HEK293 (cell line): ENCODE results near the gene SPATA2.

Source experiments
- CTCF ChIA-PET: fragments of 350-600 bp; formaldehyde crosslinking; extraction: SDS; loops from one replicate; lab custom pipeline; 2021; ENCODE audit warnings: antibody characterized with exemption; lab: Yijun Ruan, JAX
- POLR2A ChIA-PET: fragments of 300-600 bp; formaldehyde crosslinking; extraction: SDS; loops from one replicate; lab custom pipeline; 2020; ENCODE audit warnings: antibody characterized with exemption, inconsistent platforms; lab: Yijun Ruan, JAX
- H3K27ac ChIP-seq: fragments of 200-500 bp; sonication (Bioruptor generic); 2 replicates; pipeline ENCODE4 v1.5.1; 2014; ENCODE audit warnings: low read depth, low read length, control low read depth, inconsistent platforms; ENCODE audit errors: extremely low read depth
- H3K36me3 ChIP-seq, 2 experiments: fragments of 200-500 bp in 1 of 2; sonication (Bioruptor generic) in 1 of 2; 1 replicate in 1 of 2; 2 replicates in 1 of 2; pipeline ENCODE4 v1.5.1; 2014 to 2017; ENCODE audit warnings: inconsistent platforms in 2 of 2, low read length in 2 of 2; ENCODE audit not compliant: control insufficient read depth in 2 of 2, insufficient read depth in 1 of 2
- H3K4me1 ChIP-seq: fragments of 200-500 bp; sonication (Bioruptor generic); 2 replicates; pipeline ENCODE4 v1.5.1; 2014; ENCODE audit warnings: mild to moderate bottlenecking, low read length, inconsistent platforms; ENCODE audit not compliant: control insufficient read depth, insufficient read depth
- H3K4me3 ChIP-seq: 2 replicates; pipeline ENCODE4 v1.5.1; 2011; ENCODE audit warnings: low read depth, mild to moderate bottlenecking, control low read depth, low read length, moderate library complexity
- H3K9me3 ChIP-seq: fragments of 200-500 bp; sonication (Bioruptor generic); 2 replicates; pipeline ENCODE4 v1.5.1; 2014; ENCODE audit warnings: low read depth, low read length, inconsistent platforms; ENCODE audit not compliant: control insufficient read depth, insufficient read depth
- EGR2 ChIP-seq: fragments of 450-650 bp; formaldehyde crosslinking; IDR thresholded peaks from 2 replicates; pipeline ENCODE4 v1.5.1; 2016; ENCODE audit warnings: low read depth, missing biosample characterization, missing genetic modification characterization
- KLF9 ChIP-seq: fragments of 450-650 bp; formaldehyde crosslinking; IDR thresholded peaks from 2 replicates; pipeline ENCODE4 v1.5.1; 2016; ENCODE audit warnings: missing biosample characterization, missing genetic modification characterization, low read depth
- REPIN1 ChIP-seq: fragments of 450-650 bp; formaldehyde crosslinking; IDR thresholded peaks from 2 replicates; pipeline ENCODE4 v1.5.1; 2017; ENCODE audit warnings: missing biosample characterization, missing genetic modification characterization, low read depth
- SALL2 ChIP-seq: fragments of 450-650 bp; formaldehyde crosslinking; IDR thresholded peaks from 2 replicates; pipeline ENCODE4 v1.5.0; 2017; ENCODE audit warnings: missing biosample characterization, mild to moderate bottlenecking, missing genetic modification characterization, borderline replicate concordance
- SCRT2 ChIP-seq: fragments of 450-650 bp; formaldehyde crosslinking; IDR thresholded peaks from 2 replicates; pipeline ENCODE4 v1.5.1; 2016; ENCODE audit warnings: missing biosample characterization, missing genetic modification characterization
- ZBTB8A ChIP-seq: fragments of 450-650 bp; formaldehyde crosslinking; IDR thresholded peaks from 2 replicates; pipeline ENCODE4 v1.5.1; 2016; ENCODE audit warnings: missing biosample characterization, missing genetic modification characterization
- ZFHX2 ChIP-seq: fragments of 450-650 bp; formaldehyde crosslinking; conservative IDR thresholded peaks from 2 replicates; pipeline ENCODE4 v1.5.1; 2016; ENCODE audit warnings: missing biosample characterization, missing genetic modification characterization
- ZFP37 ChIP-seq: fragments of 450-650 bp; formaldehyde crosslinking; IDR thresholded peaks from 2 replicates; pipeline ENCODE4 v1.5.1; 2016; ENCODE audit warnings: missing biosample characterization, missing genetic modification characterization
- ZIC2 ChIP-seq: fragments of 450-650 bp; formaldehyde crosslinking; IDR thresholded peaks from 2 replicates; pipeline ENCODE4 v1.5.1; 2016; ENCODE audit warnings: missing biosample characterization, missing genetic modification characterization
- ZNF121 ChIP-seq: fragments of 450-650 bp; formaldehyde crosslinking; IDR thresholded peaks from 2 replicates; pipeline ENCODE4 v1.5.1; 2016; ENCODE audit warnings: missing biosample characterization, missing genetic modification characterization
- ZNF146 ChIP-seq: fragments of 450-650 bp; formaldehyde crosslinking; IDR thresholded peaks from 2 replicates; pipeline ENCODE4 v1.5.1; 2016; ENCODE audit warnings: missing biosample characterization, missing genetic modification characterization
- ZNF157 ChIP-seq: fragments of 450-650 bp; formaldehyde crosslinking; IDR thresholded peaks from 2 replicates; pipeline ENCODE4 v1.5.1; 2016; ENCODE audit warnings: missing biosample characterization, missing genetic modification characterization
- ZNF169 ChIP-seq: fragments of 450-650 bp; formaldehyde crosslinking; IDR thresholded peaks from 2 replicates; pipeline ENCODE4 v1.5.1; 2016; ENCODE audit warnings: missing biosample characterization, missing genetic modification characterization
- ZNF274 ChIP-seq, 2 experiments: fragments of 200-500 bp in 1 of 2; fragments of 450-650 bp in 1 of 2; sonication (Bioruptor generic) in 1 of 2; formaldehyde crosslinking in 1 of 2; IDR thresholded peaks; 2 replicates each; pipeline versions ENCODE4 v1.5.1 to v1.6.1; 2014 to 2016; ENCODE audit warnings: borderline replicate concordance in 1 of 2, inconsistent platforms in 1 of 2, low read length in 1 of 2, missing biosample characterization in 1 of 2, missing genetic modification characterization in 1 of 2
- ZNF302 ChIP-seq: fragments of 450-650 bp; formaldehyde crosslinking; IDR thresholded peaks from 2 replicates; pipeline ENCODE4 v1.5.1; 2016; ENCODE audit warnings: missing biosample characterization, missing genetic modification characterization, low read depth
- ZNF350 ChIP-seq: fragments of 450-650 bp; formaldehyde crosslinking; IDR thresholded peaks from 2 replicates; pipeline ENCODE4 v1.5.0; 2017; ENCODE audit warnings: missing biosample characterization, mild to moderate bottlenecking, missing genetic modification characterization
- ZNF416 ChIP-seq: fragments of 450-650 bp; formaldehyde crosslinking; IDR thresholded peaks from 2 replicates; pipeline ENCODE4 v1.5.1; 2016; ENCODE audit warnings: missing biosample characterization, missing genetic modification characterization
- ZNF423 ChIP-seq: fragments of 450-650 bp; formaldehyde crosslinking; IDR thresholded peaks from 2 replicates; pipeline ENCODE4 v1.5.1; 2016; ENCODE audit warnings: missing biosample characterization, missing genetic modification characterization
- ZNF530 ChIP-seq: fragments of 450-650 bp; formaldehyde crosslinking; IDR thresholded peaks from 2 replicates; pipeline ENCODE4 v1.5.1; 2016; ENCODE audit warnings: low read depth, missing biosample characterization, missing genetic modification characterization
- ZNF639 ChIP-seq: fragments of 450-650 bp; formaldehyde crosslinking; IDR thresholded peaks from 2 replicates; pipeline ENCODE4 v1.5.1; 2016; ENCODE audit warnings: missing biosample characterization, missing genetic modification characterization
- ZNF654 ChIP-seq: fragments of 450-650 bp; formaldehyde crosslinking; IDR thresholded peaks from 2 replicates; pipeline ENCODE4 v1.5.1; 2016; ENCODE audit warnings: low read depth, missing biosample characterization, missing genetic modification characterization
- ZNF76 ChIP-seq: fragments of 450-650 bp; formaldehyde crosslinking; IDR thresholded peaks from 2 replicates; pipeline ENCODE4; 2016; ENCODE audit warnings: low read depth, missing biosample characterization, missing genetic modification characterization, borderline replicate concordance
- ZNF830 ChIP-seq: fragments of 450-650 bp; IDR thresholded peaks from 2 replicates; pipeline ENCODE4 v1.5.0; 2018; ENCODE audit warnings: missing biosample characterization, missing genetic modification characterization, low read depth, mild to moderate bottlenecking, moderate library complexity
- ZNF843 ChIP-seq: fragments of 450-650 bp; formaldehyde crosslinking; IDR thresholded peaks from 2 replicates; pipeline ENCODE4 v1.5.1; 2016; ENCODE audit warnings: missing biosample characterization, missing genetic modification characterization

The SPATA2 gene

GRCh38 chr20:49905415-49906091 lies 9.8 kb downstream of the SPATA2 start:
- H3K4me3 ChIP-seq, result no peak overlapping the region
- CTCF ChIA-PET, result interaction anchor here (0.7 kb wide), 1 partner anchor 16 kb away, joined by 3 read pairs; no protein-coding TSS in a partner anchor
- H3K4me1 ChIP-seq, result no peaks in the 10 kb centered on the region
- no peaks in the 10 kb centered on the region for H3K9me3 ChIP-seq
- peak; percentile 73 for TF ChIP-seq ZFHX2 (tag by site-specific recombination)
- no peak for TF ChIP-seq ZIC2 (tag by site-specific recombination)
- TF ChIP-seq ZNF843 (tag by site-specific recombination), result no peak
- TF ChIP-seq ZNF830 (tag by site-specific recombination), result no peak
- peak; percentile 78 for TF ChIP-seq EGR2 (tag by site-specific recombination)
- no peak for TF ChIP-seq ZFP37
- TF ChIP-seq, all 188 proteins: peak for 2
- H3K27ac ChIP-seq, result no peak overlapping the region
- peaks cover 0 to 56% of the 10 kb centered on the region in 2 experiments; a peak in 2 of 3 replicates for H3K36me3 ChIP-seq
- POLR2A ChIA-PET, result no interaction called here

GRCh38 chr20:49904440-49905214 lies 10.7 kb downstream of the SPATA2 start:
- TF ChIP-seq REPIN1 (no peak), ZNF654 (tag by site-specific recombination) (no peak), ZNF302 (tag by site-specific recombination) (no peak), ZNF146 (tag by site-specific recombination) (no peak)
- ChIA-PET POLR2A (interaction anchor here (0.6 kb wide), 1 partner anchor 9 kb away, joined by 3 read pairs; no protein-coding TSS in a partner anchor), CTCF (interaction anchor here (0.8 to 1.7 kb wide), 5 partner anchors 8 to 393 kb away, joined by 3 to 8 read pairs (median 4); no protein-coding TSS in a partner anchor)
- H3K36me3 ChIP-seq, result peaks cover 0 to 56% of the 10 kb centered on the region in 2 experiments; a peak in 2 of 3 replicates
- no peaks in the 10 kb centered on the region; the same call in 1 of the 2 replicates for H3K4me1 ChIP-seq
- no peak overlapping the region for H3K27ac ChIP-seq
- H3K4me3 ChIP-seq, result no peak overlapping the region
- no peaks in the 10 kb centered on the region for H3K9me3 ChIP-seq

GRCh38 chr20:49901588-49901987 lies 13.7 kb downstream of the SPATA2 start:
- Histone ChIP-seq H3K9me3 (no peaks in the 10 kb centered on the region), H3K27ac (no peak overlapping the region), H3K4me3 (no peak overlapping the region), H3K36me3 (peaks cover 0 to 30% of the 10 kb centered on the region in 2 experiments; a peak in 2 of 3 replicates), H3K4me1 (peaks cover 3% of the 10 kb centered on the region)
- ChIA-PET CTCF (interaction anchor here (1.8 to 2.6 kb wide), 2 partner anchors 10 to 12 kb away, joined by 5 to 22 read pairs; no protein-coding TSS in a partner anchor), POLR2A (interaction anchor here (0.6 kb wide), 1 partner anchor 11 kb away, joined by 3 read pairs; no protein-coding TSS in a partner anchor)
- TF ChIP-seq ZNF530 (tag by site-specific recombination), result no peak
- TF ChIP-seq SCRT2, result no peak
- no peak for TF ChIP-seq ZNF169 (tag by site-specific recombination)
- TF ChIP-seq ZNF121 (tag by site-specific recombination), result no peak
- TF ChIP-seq ZNF416 (tag by site-specific recombination), result no peak
- TF ChIP-seq ZNF639 (tag by site-specific recombination), result no peak
- TF ChIP-seq KLF9 (tag by site-specific recombination), result no peak
- TF ChIP-seq ZNF274 (IDR thresholded peaks at IDR 0.05; ENCODE audit: low read length), result no peak
- TF ChIP-seq ZNF274 (tag by site-specific recombination; IDR thresholded peaks at IDR 0.05; ENCODE audit: borderline replicate concordance), result no peak
- no peak for TF ChIP-seq SALL2 (tag by site-specific recombination)
- TF ChIP-seq ZNF423 (tag by site-specific recombination), result no peak
- no peak for TF ChIP-seq ZBTB8A (tag by site-specific recombination)
- TF ChIP-seq ZNF350, result no peak
- no peak for TF ChIP-seq ZNF157 (tag by site-specific recombination)
- TF ChIP-seq ZNF76 (tag by site-specific recombination), result no peak
